Measurements from ENCODE around the gene CNPY1. TPM values are rescaled to one million over a fixed set of nuclear protein-coding genes. Genes with fewer than 3 reads are reported as not detected.

Gene CNPY1
- total and polyA plus RNA-seq, 2 of the 8 experiments (the other 6 are each of a cell fraction or from before 2014, with no cell fraction given) = not detected

DNA sequence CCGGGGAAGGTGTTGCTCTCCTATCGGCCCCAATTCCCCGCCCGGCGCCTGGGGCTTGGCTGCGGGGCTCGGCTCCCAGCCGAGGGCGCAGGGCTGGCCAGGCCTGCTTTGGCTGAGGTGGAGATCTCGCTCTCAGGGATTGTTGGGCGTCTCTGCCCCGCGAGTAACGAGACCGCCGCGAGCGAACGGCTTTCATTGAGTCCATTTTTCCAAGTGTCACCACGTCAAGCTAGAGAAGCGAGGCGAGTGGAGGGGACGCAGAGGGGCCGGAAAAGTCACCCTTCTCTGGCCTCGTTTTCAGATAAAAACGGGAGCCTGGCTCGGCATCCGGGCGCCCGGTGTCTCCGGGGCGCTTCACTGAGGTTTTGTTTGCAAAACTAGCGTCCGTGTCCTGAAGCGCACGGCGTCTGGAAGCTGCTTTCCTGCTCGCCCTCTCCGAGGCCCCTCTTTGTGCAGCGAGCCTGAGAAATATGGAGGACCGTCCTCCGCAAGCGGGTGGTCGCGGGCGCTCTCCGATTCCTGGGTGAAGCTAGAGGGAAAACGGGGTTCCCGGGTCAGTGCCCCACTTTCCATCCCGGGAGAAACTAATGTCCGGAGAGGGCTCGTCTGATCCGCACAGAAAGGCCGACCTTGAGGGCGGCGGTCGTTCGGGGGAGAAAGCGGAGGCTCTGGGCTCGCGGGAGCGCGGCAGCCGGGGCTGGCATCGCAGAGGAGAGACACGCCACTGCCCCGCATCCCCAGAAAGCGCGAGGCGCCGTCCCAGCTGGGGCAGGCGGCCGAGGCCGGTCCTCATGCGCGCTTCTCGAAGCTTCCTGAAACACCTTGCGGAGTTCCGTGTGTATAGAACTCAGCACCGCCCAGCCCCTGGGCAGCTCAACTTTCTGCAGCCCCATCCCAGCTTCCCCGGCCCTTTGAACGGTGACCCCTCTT, 91.9 kb downstream of the CNPY1 start:
- no peak overlapping the region for H3K9ac ChIP-seq (replicated peaks in 1 of 4; ENCODE audit: extremely low read depth in 1 of 4, low read depth in 3 of 4, low read length in 3 of 4)
- DNase-seq (ENCODE audit: low read depth in 1 of 2, low spot score in 2 of 2) (no peak), FAIRE-seq (no peak)
- H3K4me3 ChIP-seq (ENCODE audit: extremely low read depth in 1 of 4, insufficient read depth in 2 of 4, low read depth in 3 of 4, low read length in 4 of 4) = peak overlapping the region in 1 of 4 experiments; percentile 28; a peak in 1 of 8 replicates
- peaks cover 0 to 17% (median 11%) of the 10 kb centered on the region in 4 experiments; a peak in 5 of 7 replicates for H3K4me1 ChIP-seq (replicated peaks in 1 of 4; ENCODE audit: control insufficient read depth in 3 of 4, insufficient read depth in 4 of 4, low read length in 3 of 4)
- WGBS, 2 experiments (ENCODE audit: extremely low coverage in 1 of 2, insufficient coverage in 1 of 2, insufficient read length in 1 of 2, insufficient replicate concordance in 2 of 2, low coverage in 1 of 2, low lambda C conversion rate in 2 of 2, missing lambda C conversion rate in 1 of 2) = 6% methylated on average over 68 of the region's 82 CpGs; no CpG with 5 or more reads in 1 of the 2 experiments
- no peaks in the 10 kb centered on the region; the same call in 1 of the 2 replicates for H3K79me1 ChIP-seq (ENCODE audit: low read depth, low read length)
- H4K20me1 ChIP-seq (replicated peaks in 1 of 2; ENCODE audit: control insufficient read depth in 1 of 2, insufficient read depth in 2 of 2, low read length in 2 of 2) = peaks cover 30 to 43% of the 10 kb centered on the region in 2 experiments
- CTCF ChIA-PET (ENCODE audit: partially characterized antibody) = interaction anchor here (0.7 to 2.9 kb wide), 5 partner anchors 53 to 86 kb away, joined by 3 to 17 read pairs (median 5); no protein-coding TSS in a partner anchor
- H4K8ac ChIP-seq (ENCODE audit: extremely low read depth, insufficient read depth, low read length) = peak overlapping the region; percentile 28; the same call in 1 of the 2 replicates
- H3K9me3 ChIP-seq (ENCODE audit: insufficient read depth in 2 of 2, low read depth in 1 of 2, low read length in 1 of 2) = no peaks in the 10 kb centered on the region; a peak in 1 of 4 replicates
- no peak overlapping the region for H4K91ac ChIP-seq (replicated peaks; ENCODE audit: insufficient read length, low read length)
- H3K23ac ChIP-seq (ENCODE audit: insufficient read length) = no peak overlapping the region
- no peak overlapping the region for H2BK5ac ChIP-seq (ENCODE audit: low read depth, low read length)
- H3K79me2 ChIP-seq (ENCODE audit: control insufficient read depth in 1 of 2, insufficient read depth in 2 of 2, low read length in 2 of 2) = no peaks in the 10 kb centered on the region
- H2AK5ac ChIP-seq (ENCODE audit: low read depth, low read length) = no peak overlapping the region
- H3K18ac ChIP-seq (ENCODE audit: extremely low read depth, low read length) = no peak overlapping the region
- H3K27ac ChIP-seq (ENCODE audit: low read depth, low read length) = no peak overlapping the region
- no peak overlapping the region for H2BK20ac ChIP-seq (ENCODE audit: low read length)
- peaks cover 2% of the 10 kb centered on the region; the same call in 1 of the 2 replicates for H3K23me2 ChIP-seq (ENCODE audit: low read depth, low read length)
- no peak overlapping the region for H3K56ac ChIP-seq (replicated peaks; ENCODE audit: insufficient read length, low read depth, low read length)
- H3K4me2 ChIP-seq (ENCODE audit: insufficient read depth in 1 of 2, low read depth in 2 of 2, low read length in 2 of 2) = peak overlapping the region; percentile 27 to 31; a peak in 1 of 4 replicates
- H3K14ac ChIP-seq (ENCODE audit: insufficient read length) = no peak overlapping the region
- H3K36me3 ChIP-seq (ENCODE audit: control insufficient read depth in 2 of 4, insufficient read depth in 4 of 4, low read length in 3 of 4) = peaks cover 0 to 14% (median 0%) of the 10 kb centered on the region in 4 experiments; a peak in 1 of 8 replicates
- POLR2A ChIA-PET (ENCODE audit: partially characterized antibody) = interaction anchor here (0.8 kb wide), 1 partner anchor 79 kb away, joined by 4 read pairs; no protein-coding TSS in a partner anchor
- no peak overlapping the region for H2BK120ac ChIP-seq (replicated peaks; ENCODE audit: low read depth, low read length)
- peaks cover 98 to 99% (median 98%) of the 10 kb centered on the region in 4 experiments for H3K27me3 ChIP-seq (replicated peaks in 1 of 4; ENCODE audit: control insufficient read depth in 3 of 4, extremely low read depth in 1 of 4, insufficient read depth in 3 of 4, low read length in 3 of 4)
- H4K5ac ChIP-seq (ENCODE audit: insufficient read length, low read depth, low read length) = no peak overlapping the region
- H2BK12ac ChIP-seq (ENCODE audit: low read depth, low read length) = no peak overlapping the region; the same call in 1 of the 2 replicates
- peak overlapping the region; percentile 16; the same call in 1 of the 2 replicates for H2BK15ac ChIP-seq (ENCODE audit: low read length)
- no peak overlapping the region for H3K4ac ChIP-seq (replicated peaks; ENCODE audit: insufficient read length, low read depth, low read length)
- no peak overlapping the region for H2AFZ ChIP-seq (ENCODE audit: low read length)
- TF ChIP-seq SIN3A (conservative IDR thresholded peaks at IDR 0.05 in 1 of 2, IDR thresholded peaks at IDR 0.05 in 1 of 2; ENCODE audit: low read depth in 1 of 2, low read length in 2 of 2) = no peak
- peak; percentile 97 for TF ChIP-seq RNF2 (IDR thresholded peaks at IDR 0.05; ENCODE audit: borderline replicate concordance, low read depth, low read length, missing control alignments, poor library complexity, severe bottlenecking)
- TF ChIP-seq SUZ12 (IDR thresholded peaks at IDR 0.05; ENCODE audit: low read length) = peak; percentile 97
- TF ChIP-seq TBP (IDR thresholded peaks at IDR 0.05; ENCODE audit: low read depth, low read length) = no peak
- TF ChIP-seq SRF (IDR thresholded peaks at IDR 0.05; ENCODE audit: low read depth, low read length) = no peak
- no peak for TF ChIP-seq CHD1 (IDR thresholded peaks at IDR 0.05; ENCODE audit: low read depth, low read length)
- TF ChIP-seq, protein P1, sequence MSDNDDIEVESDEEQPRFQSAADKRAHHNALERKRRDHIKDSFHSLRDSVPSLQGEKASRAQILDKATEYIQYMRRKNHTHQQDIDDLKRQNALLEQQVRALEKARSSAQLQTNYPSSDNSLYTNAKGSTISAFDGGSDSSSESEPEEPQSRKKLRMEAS (IDR thresholded peaks at IDR 0.05) = peak; percentile 40; the same call in 1 of the 2 replicates
- TF ChIP-seq CBX8 (IDR thresholded peaks at IDR 0.05; ENCODE audit: borderline replicate concordance, low read depth, low read length) = peak; percentile 93; the same call in 1 of the 2 replicates
- no peak for TF ChIP-seq POLR2A (IDR thresholded peaks at IDR 0.05; ENCODE audit: control extremely low read depth in 1 of 2, low read depth in 2 of 2, low read length in 2 of 2)
- no peak for TF ChIP-seq SP1 (IDR thresholded peaks at IDR 0.05; ENCODE audit: low read depth, low read length)

Measured in H1 (cell line).